Common myeloid progenitor, CD34-positive (primary cell): Measurements from ENCODE around the gene CCNQ.

Experiments
- CTCF ChIA-PET: fragments of 350-600 bp; sonication (Branson Sonifier 250); formaldehyde crosslinking; loops from one replicate; lab custom pipeline; 2021; ENCODE audit warnings: antibody characterized with exemption; lab: Charles Lee
- POLR2A ChIA-PET: fragments of 350-600 bp; sonication (Branson Sonifier 250); formaldehyde crosslinking; loops from one replicate; lab custom pipeline; 2021; ENCODE audit warnings: antibody characterized with exemption; lab: Charles Lee
- DNase-seq, 3 donors: peaks; one replicate each; pipeline versions ENCODE4 v3.0.0 to v3.0.0-alpha.2; 2013
- H3K27ac ChIP-seq, 2 experiments: 1 replicate in 1 of 2; 2 replicates in 1 of 2; pipeline ENCODE4 v1.7.0; 2013; ENCODE audit warnings: inconsistent platforms in 2 of 2, low read length in 2 of 2, mild to moderate bottlenecking in 2 of 2, low read depth in 1 of 2, moderate library complexity in 1 of 2; ENCODE audit not compliant: severe bottlenecking in 2 of 2, insufficient read depth in 1 of 2, poor library complexity in 1 of 2
- H3K27me3 ChIP-seq, 5 experiments: replicated peaks in 2 of 5; 1 replicate in 3 of 5; 2 replicates in 2 of 5; pipeline versions ENCODE4 v1.6.1 to v1.7.0; 2013; ENCODE audit warnings: low read length in 4 of 5, mild to moderate bottlenecking in 2 of 5, moderate library complexity in 2 of 5, inconsistent platforms in 1 of 5; ENCODE audit not compliant: insufficient read depth in 5 of 5, control insufficient read depth in 4 of 5
- H3K36me3 ChIP-seq, 4 experiments: 1 replicate in 2 of 4; 2 replicates in 2 of 4; pipeline versions ENCODE4 v1.6.1 to v1.7.0; 2013; ENCODE audit warnings: low read length in 3 of 4, control low read depth in 1 of 4, mild to moderate bottlenecking in 1 of 4; ENCODE audit not compliant: control insufficient read depth in 4 of 4, insufficient read depth in 4 of 4
- H3K4me1 ChIP-seq, 4 experiments: 1 replicate in 3 of 4; 2 replicates in 1 of 4; pipeline versions ENCODE4 v1.6.1 to v1.7.1; 2013; ENCODE audit warnings: low read length in 3 of 4, mild to moderate bottlenecking in 3 of 4, control low read depth in 1 of 4, inconsistent platforms in 1 of 4, moderate library complexity in 1 of 4; ENCODE audit not compliant: control insufficient read depth in 4 of 4, insufficient read depth in 4 of 4; ENCODE audit errors: control extremely low read depth in 1 of 4
- H3K4me3 ChIP-seq, 7 experiments: 1 replicate in 4 of 7; 2 replicates in 3 of 7; pipeline versions ENCODE4 v1.5.1 to v1.7.0; 2013; ENCODE audit warnings: mild to moderate bottlenecking in 7 of 7, low read length in 6 of 7, moderate library complexity in 6 of 7, inconsistent platforms in 2 of 7, low read depth in 2 of 7, control low read depth in 1 of 7; ENCODE audit not compliant: insufficient read depth in 4 of 7, control insufficient read depth in 1 of 7; ENCODE audit errors: extremely low read depth in 1 of 7
- H3K9me3 ChIP-seq, 5 experiments: 1 replicate in 4 of 5; 2 replicates in 1 of 5; pipeline versions ENCODE4 v1.6.1 to v1.7.1; 2013; ENCODE audit warnings: low read length in 4 of 5, mild to moderate bottlenecking in 2 of 5, inconsistent platforms in 1 of 5, low read depth in 1 of 5, moderate library complexity in 1 of 5; ENCODE audit not compliant: control insufficient read depth in 4 of 5, insufficient read depth in 2 of 5; ENCODE audit errors: control extremely low read depth in 1 of 5
- WGBS: methylation state at CpG from one replicate; pipeline ENCODE4 v1.1.5; 2013; ENCODE audit not compliant: insufficient coverage; 5-methylcytosine and 5-hydroxymethylcytosine counted together

Gene CCNQ

DNA sequence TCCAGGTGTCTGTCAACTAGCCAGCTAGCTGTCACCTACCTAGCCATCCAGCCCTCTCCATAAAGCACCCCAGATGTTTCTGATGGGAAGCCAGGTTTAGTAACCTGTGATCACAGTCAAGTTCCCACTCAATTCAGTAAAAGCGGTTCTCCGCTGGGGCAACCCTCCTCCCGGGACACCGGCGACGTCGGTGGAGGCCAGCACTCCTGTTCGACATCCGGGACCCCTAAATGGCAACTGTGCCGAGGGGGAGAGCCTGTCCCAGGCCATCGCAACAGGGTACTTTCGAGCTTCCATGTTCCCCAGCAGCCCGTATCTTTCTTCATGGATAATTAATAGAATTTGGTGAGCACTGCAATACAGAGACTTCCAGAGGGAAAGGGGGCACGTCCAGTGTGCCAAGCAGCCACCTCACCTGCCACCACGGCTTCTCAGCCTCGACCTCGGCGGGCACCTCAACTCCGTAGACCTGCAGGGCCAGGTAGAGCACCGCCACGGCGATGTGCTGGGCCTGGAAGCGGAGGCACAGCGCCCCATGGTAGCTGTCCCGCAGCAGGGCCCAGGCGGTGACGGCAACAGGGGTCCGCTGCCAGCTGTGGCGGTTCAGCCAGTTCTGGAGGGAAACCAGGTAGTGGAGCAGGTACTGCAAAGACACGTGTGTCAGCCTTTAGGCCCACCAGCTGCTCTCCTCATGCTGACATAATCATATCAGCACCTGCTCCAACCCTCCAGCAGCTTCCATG is 6.7 kb downstream of the CCNQ start:
- 95% methylated on average over 29 of the region's 30 CpGs for WGBS
- CTCF ChIA-PET = no interaction called here

DNA sequence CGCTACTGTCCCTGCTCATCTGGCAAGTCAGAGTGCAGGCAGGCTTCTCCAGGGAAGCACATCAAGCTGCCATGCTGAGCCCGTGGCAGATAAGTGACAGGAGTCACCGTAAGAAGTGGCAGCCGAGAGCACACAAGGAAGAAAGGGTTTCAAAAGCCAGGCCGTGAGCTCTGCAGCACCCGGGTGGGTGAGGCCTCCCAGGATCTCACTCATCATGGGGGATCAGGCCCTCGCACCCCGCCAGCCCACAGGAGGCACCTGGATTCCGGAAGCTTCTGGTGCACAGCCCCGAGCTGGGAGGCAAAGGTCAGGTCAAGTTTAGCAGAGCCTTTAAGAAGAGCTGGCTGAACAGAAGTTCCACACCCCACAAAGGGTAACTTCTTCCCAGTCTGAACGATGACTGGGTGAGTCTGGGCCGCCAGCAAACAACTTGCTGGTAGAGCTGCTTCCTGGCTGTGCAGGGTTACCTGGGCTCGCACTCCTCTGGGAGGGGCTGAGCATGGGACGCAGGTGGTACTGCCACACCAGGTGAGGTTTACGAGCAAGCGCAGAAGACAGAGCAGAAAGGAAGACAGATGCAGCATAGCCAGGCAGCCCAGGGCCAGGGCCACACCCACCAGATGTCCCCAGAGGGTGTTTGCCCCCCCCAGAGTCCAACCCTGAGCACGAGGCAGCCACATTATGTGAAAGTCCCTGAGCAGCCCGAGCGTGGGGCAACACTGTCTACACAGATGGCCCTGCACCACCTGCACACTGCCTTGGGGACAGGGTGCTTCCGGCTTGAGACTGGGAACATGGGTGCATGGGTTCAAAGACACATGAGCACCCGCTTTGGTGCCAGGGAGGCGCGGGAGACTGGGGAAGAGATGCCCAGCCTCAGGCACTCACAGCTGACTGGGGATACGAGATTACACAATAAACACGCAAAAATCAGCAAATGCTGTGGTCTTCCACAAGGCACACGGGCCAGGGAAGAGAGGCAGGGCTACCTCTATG is 7.7 kb downstream of the CCNQ start:
- 89% methylated on average over 24 of the region's 26 CpGs for WGBS

More for the DNA sequence above, 6.7 kb downstream of the CCNQ start:
- Histone ChIP-seq H3K27ac (no peak overlapping the region), H3K36me3 (peaks cover 2 to 62% (median 22%) of the 10 kb centered on the region in 4 experiments), H3K4me3 (no peak overlapping the region), H3K4me1 (peaks cover 0 to 2% (median 0%) of the 10 kb centered on the region in 4 experiments), H3K27me3 (peaks cover 0 to 14% (median 0%) of the 10 kb centered on the region in 5 experiments), H3K9me3 (peaks cover 0 to 4% (median 0%) of the 10 kb centered on the region in 5 experiments)
- DNase-seq = no peak
- POLR2A ChIA-PET = no interaction called here

DNA sequence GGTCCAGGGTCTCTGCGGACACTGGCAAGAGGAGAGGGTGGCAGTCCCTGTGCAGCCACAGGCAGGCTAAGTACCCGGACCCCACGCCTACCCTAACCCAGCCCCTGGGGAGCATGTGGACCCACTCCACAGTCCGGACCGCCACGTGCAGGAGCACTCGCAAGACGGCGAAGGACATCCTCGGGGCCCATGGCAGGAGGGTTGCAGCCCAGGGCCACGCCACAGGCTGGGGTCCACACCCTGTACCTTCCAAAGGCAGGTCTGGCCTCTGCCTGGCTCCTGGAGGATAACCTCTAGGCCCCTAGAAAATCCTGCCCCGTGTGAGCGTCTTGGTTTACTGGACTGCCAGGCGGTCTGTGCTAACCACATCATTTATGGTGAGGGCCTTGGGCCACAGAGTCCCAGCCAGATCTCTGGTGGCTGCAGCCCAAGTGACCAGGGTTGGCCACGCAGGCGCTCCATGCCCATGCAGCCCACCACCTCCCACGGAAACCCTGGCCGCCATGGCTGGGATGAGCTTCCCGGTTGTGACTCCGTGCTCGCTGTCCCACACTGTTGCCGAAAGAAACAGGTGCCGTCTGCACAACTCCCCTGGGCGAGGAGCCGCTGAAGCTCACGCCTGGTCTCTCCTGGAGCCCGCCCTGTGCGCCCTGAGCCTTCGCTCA is 10.0 kb downstream of the CCNQ start:
- POLR2A ChIA-PET = no interaction called here
- H3K4me3 ChIP-seq = no peak overlapping the region
- no peaks in the 10 kb centered on the region for H3K9me3 ChIP-seq
- peaks cover 0 to 50% (median 19%) of the 10 kb centered on the region in 4 experiments for H3K36me3 ChIP-seq
- no peak overlapping the region for H3K27ac ChIP-seq
- CTCF ChIA-PET = interaction anchor here (1.3 kb wide), 1 partner anchor 17 kb away, joined by 4 read pairs; no protein-coding TSS in a partner anchor
- no peak for DNase-seq
- H3K27me3 ChIP-seq = peaks cover 0 to 11% (median 0%) of the 10 kb centered on the region in 5 experiments
- 97% methylated on average over 15 of the region's 29 CpGs for WGBS
- H3K4me1 ChIP-seq = peaks cover 0 to 2% (median 2%) of the 10 kb centered on the region in 4 experiments

More for the DNA sequence above, 7.7 kb downstream of the CCNQ start:
- no peak overlapping the region for H3K4me3 ChIP-seq
- DNase-seq = no peak
- H3K4me1 ChIP-seq = no peaks in the 10 kb centered on the region
- H3K27ac ChIP-seq = no peak overlapping the region
- ChIA-PET POLR2A (no interaction called here), CTCF (interaction anchor here (1.1 kb wide), 1 partner anchor 27 kb away, joined by 3 read pairs; no protein-coding TSS in a partner anchor)
- peaks cover 0 to 66% (median 22%) of the 10 kb centered on the region in 4 experiments for H3K36me3 ChIP-seq
- peaks cover 0 to 13% (median 0%) of the 10 kb centered on the region in 5 experiments for H3K27me3 ChIP-seq
- H3K9me3 ChIP-seq = no peaks in the 10 kb centered on the region

DNA sequence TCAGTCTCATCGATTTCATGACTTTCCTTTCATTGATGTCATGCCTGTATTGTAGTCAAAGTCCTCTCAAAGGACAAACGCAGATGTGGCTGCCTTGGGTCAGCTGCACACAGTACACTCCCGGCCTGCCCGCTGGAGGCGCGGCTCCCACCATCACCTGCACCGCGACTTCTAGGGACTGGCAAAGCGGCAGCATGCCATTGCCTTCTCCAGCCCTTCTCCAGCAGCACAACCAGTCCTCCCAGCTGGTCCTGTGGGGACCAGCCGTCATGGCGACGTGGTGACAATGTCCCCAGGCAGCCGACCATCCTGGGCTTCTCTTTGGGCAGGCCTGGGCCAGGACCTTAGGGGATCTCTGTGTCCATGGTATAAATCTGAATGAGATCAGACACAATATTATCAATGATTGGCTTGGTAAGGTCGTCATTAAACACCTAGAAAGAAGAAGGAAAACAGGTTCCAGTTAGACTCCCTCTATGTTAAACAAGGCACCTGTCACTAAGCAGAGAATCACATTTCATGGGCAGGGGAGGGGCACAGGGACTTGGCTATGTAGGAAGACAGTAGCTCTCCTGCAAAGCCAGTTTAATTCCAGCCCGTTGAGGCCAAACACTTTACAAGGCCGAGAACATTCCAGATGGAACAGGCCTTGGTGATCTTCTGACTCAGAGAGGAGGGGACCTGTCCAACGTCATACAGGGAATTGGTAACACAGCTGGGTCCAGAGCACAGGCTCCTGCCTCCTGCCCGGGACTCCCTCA is 10.7 kb downstream of the CCNQ start:
- ChIA-PET POLR2A (no interaction called here), CTCF (interaction anchor here (1.3 kb wide), 1 partner anchor 18 kb away, joined by 4 read pairs; no protein-coding TSS in a partner anchor)
- DNase-seq = no peak
- H3K4me1 ChIP-seq = peaks cover 0 to 8% (median 7%) of the 10 kb centered on the region in 4 experiments
- H3K4me3 ChIP-seq = no peak overlapping the region
- H3K27me3 ChIP-seq = peaks cover 0 to 11% (median 0%) of the 10 kb centered on the region in 5 experiments
- H3K36me3 ChIP-seq = peaks cover 0 to 43% (median 13%) of the 10 kb centered on the region in 4 experiments
- 89% methylated on average over 11 of the region's 18 CpGs for WGBS
- no peak overlapping the region for H3K27ac ChIP-seq
- H3K9me3 ChIP-seq = no peaks in the 10 kb centered on the region

DNA sequence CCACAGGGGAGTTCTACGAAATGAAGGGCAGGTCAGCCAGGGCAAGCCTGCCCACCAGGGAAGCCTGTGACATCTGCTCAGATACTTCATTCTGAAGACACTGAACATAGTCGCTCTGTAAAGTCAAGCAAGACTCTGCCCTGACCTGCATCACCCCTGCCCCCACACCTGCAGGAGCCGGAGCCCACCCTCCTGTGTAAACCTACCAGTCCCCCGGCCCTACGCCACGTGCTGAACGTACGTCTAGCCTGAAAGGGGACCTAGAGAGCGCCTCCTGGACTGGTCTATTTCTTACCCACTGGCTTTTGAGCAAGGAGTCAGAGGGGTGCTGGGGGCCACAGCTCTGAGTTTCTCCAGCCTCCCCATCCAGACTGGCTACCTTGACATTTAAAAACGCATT is 11.6 kb downstream of the CCNQ start:
- Histone ChIP-seq H3K4me3 (no peak overlapping the region), H3K27ac (no peak overlapping the region), H3K9me3 (no peaks in the 10 kb centered on the region), H3K27me3 (peaks cover 0 to 7% (median 0%) of the 10 kb centered on the region in 5 experiments), H3K4me1 (peaks cover 0 to 14% (median 11%) of the 10 kb centered on the region in 4 experiments), H3K36me3 (peaks cover 0 to 34% (median 12%) of the 10 kb centered on the region in 4 experiments)
- 94% methylated on average over 10 of the region's 10 CpGs for WGBS
- CTCF ChIA-PET = interaction anchor here (0.6 kb wide), 1 partner anchor 90 kb away, joined by 3 read pairs; no protein-coding TSS in a partner anchor
- DNase-seq = no peak
- POLR2A ChIA-PET = no interaction called here

DNA sequence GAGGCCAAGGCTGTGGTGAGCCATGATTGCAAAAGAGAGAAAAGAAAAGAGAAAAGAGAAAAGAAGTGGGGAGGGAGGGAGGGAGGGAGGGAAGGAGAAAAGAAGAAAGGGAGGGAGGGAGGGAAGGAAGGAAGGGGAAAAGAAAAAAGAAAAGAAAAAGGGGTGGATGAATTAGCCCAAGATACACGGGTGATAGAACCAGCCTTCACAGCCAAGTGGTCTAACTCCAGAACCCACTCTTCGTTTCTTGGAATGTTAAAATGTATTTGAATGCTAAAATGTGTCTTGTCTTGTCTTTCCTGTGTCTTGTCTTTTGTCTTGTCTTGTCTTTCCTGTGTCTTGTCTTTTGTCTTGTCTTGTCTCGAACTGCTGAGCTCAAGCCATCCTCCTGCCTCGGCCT is 13.1 kb downstream of the CCNQ start:
- POLR2A ChIA-PET = interaction anchor here (0.6 kb wide), 1 partner anchor 22 kb away, joined by 4 read pairs; no protein-coding TSS in a partner anchor
- no peak for DNase-seq
- no peaks in the 10 kb centered on the region for H3K9me3 ChIP-seq
- 85% methylated on average over 4 of the region's 4 CpGs for WGBS
- no peak overlapping the region for H3K27ac ChIP-seq
- CTCF ChIA-PET = no interaction called here
- H3K4me1 ChIP-seq = peaks cover 0 to 21% (median 15%) of the 10 kb centered on the region in 4 experiments
- peaks cover 0 to 12% (median 0%) of the 10 kb centered on the region in 5 experiments for H3K27me3 ChIP-seq
- peaks cover 0 to 23% (median 11%) of the 10 kb centered on the region in 4 experiments for H3K36me3 ChIP-seq
- H3K4me3 ChIP-seq = no peak overlapping the region
